CD4-positive, alpha-beta T cell (primary cell): ENCODE data around the gene PNPLA3. TPM values are rescaled to one million over a fixed set of nuclear protein-coding genes. Genes with fewer than 3 reads are reported as not detected.

Experiments
- ATAC-seq: fragments of 200-7000 bp; cut with Tn5 transposase; one replicate; pipeline ENCODE4 v1.10.0; 2022; ENCODE audit warnings: mild to moderate bottlenecking; ENCODE audit not compliant: poor library complexity
- CTCF ChIA-PET: fragments of 350-600 bp; sonication (Branson Sonifier 250); formaldehyde crosslinking; loops from one replicate; lab custom pipeline; 2021; ENCODE audit warnings: antibody characterized with exemption, inconsistent platforms; lab: Charles Lee
- POLR2A ChIA-PET: fragments of 350-600 bp; sonication (Branson Sonifier 250); formaldehyde crosslinking; loops from one replicate; lab custom pipeline; 2021; ENCODE audit warnings: antibody characterized with exemption, inconsistent platforms; lab: Charles Lee
- DNase-seq, 14 experiments: peaks; one replicate each; pipeline ENCODE4 v3.0.0-alpha.2; 2013 to 2020; ENCODE audit warnings: mixed read lengths in 2 of 14
- H3K27ac ChIP-seq, 2 donors: one replicate each; pipeline versions ENCODE4 v1.5.1 to v1.7.0; 2013; ENCODE audit warnings: low read length in 2 of 2, low read depth in 1 of 2, mild to moderate bottlenecking in 1 of 2
- H3K27me3 ChIP-seq, 2 experiments: 1 replicate in 1 of 2; 2 replicates in 1 of 2; pipeline versions ENCODE4 v1.6.1 to v1.7.0; 2013; ENCODE audit warnings: low read length in 2 of 2, control low read depth in 1 of 2, mild to moderate bottlenecking in 1 of 2, moderate library complexity in 1 of 2; ENCODE audit not compliant: insufficient read depth in 2 of 2, control insufficient read depth in 1 of 2
- H3K36me3 ChIP-seq: one replicate; pipeline ENCODE4 v1.6.1; 2013; ENCODE audit warnings: low read length, control low read depth; ENCODE audit not compliant: insufficient read depth
- H3K4me1 ChIP-seq: one replicate; pipeline ENCODE4 v1.6.1; 2013; ENCODE audit warnings: low read length, control low read depth; ENCODE audit not compliant: insufficient read depth
- H3K4me3 ChIP-seq: one replicate; pipeline ENCODE4 v1.5.1; 2013; ENCODE audit warnings: mild to moderate bottlenecking, low read length, moderate library complexity
- H3K9me3 ChIP-seq, 2 experiments: 1 replicate in 1 of 2; 2 replicates in 1 of 2; pipeline versions ENCODE4 v1.6.1 to v1.7.0; 2013; ENCODE audit warnings: low read length in 2 of 2, mild to moderate bottlenecking in 2 of 2, control low read depth in 1 of 2, moderate library complexity in 1 of 2; ENCODE audit not compliant: control insufficient read depth in 1 of 2, insufficient read depth in 1 of 2
- H3K27ac Mint-ChIP-seq: one replicate; pipeline ENCODE4 v1.8.0; 2020; ENCODE audit warnings: mixed read lengths
- H3K27me3 Mint-ChIP-seq: one replicate; pipeline ENCODE4 v1.8.0; 2021; ENCODE audit warnings: mixed read lengths
- H3K36me3 Mint-ChIP-seq: one replicate; pipeline ENCODE4 v1.8.0; 2021; ENCODE audit warnings: low read depth, mixed read lengths
- H3K4me1 Mint-ChIP-seq: one replicate; pipeline ENCODE4 v1.8.0; 2021; ENCODE audit warnings: low read depth, mixed read lengths
- H3K4me3 Mint-ChIP-seq: one replicate; pipeline ENCODE4 v1.8.0; 2020; ENCODE audit warnings: mild to moderate bottlenecking, mixed read lengths
- H3K9me3 Mint-ChIP-seq: one replicate; pipeline ENCODE4 v1.8.0; 2020; ENCODE audit warnings: mixed read lengths
- intact Hi-C, 2 experiments: fragments of 100-400 bp; cut with DNase I in 1 of 2; cut with micrococcal nuclease in 1 of 2; formaldehyde crosslinking; loops; one replicate each; pipeline versions ENCODE4 v1.15.1 to v1.9.0; 2023 to 2025; cut with DNase I, micrococcal nuclease
- total RNA-seq, 174 experiments: library from RNA in 2 of 174; stranded (reverse) in 2 of 174; gene quantifications; one replicate each; pipeline ENCODE4 v1.2.3 and lab custom pipeline; 2021 to 2026
- TF ChIP-seq, protein P1 (sequence below): fragments of 200-600 bp; IDR thresholded peaks from one replicate; pipeline ENCODE4 v1.8.0; 2022; ENCODE audit warnings: antibody characterized with exemption, mild to moderate bottlenecking

PNPLA3 gene
- total RNA-seq, 2 experiments from 2014 or later, result not detected

DNA sequence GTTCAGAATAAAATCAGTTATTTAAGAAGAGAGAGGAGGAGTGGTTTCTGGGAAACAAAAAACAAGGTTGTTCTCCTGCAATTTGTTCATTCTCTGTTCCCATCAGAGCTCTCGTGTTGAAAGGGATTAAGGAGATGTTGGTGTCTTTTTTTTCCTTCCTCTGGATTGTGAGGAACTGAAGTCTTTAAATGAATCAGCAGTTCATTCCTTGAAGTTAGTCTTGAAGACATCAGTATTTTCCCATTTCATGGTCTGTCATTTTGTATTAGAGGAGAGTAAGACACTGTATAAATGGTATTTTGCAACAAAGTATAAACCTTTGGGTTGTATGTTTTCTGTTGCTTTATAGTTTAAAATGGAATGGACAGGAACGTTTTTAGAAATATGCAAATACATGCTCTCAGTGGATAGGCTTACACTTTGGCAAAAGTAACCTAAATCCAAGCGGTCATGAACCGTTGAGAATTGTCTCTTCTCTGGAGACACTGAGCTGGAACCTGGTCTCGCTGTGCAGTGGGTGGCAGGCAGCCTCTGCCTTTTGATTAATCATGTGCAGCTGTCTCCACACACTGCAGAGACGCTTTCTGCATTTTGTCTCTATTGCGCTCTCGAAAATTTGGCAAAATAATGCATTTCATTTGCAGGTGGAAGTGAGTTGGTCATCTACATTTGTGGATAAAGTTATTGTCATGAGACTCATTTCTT is 64.7 kb downstream of the PNPLA3 start:
- peaks cover 5% of the 10 kb centered on the region for H3K4me1 ChIP-seq
- peaks cover 4% of the 10 kb centered on the region for H3K4me1 Mint-ChIP-seq
- H3K27ac ChIP-seq, result no peak overlapping the region
- H3K27me3 Mint-ChIP-seq, result no peaks in the 10 kb centered on the region
- no peaks in the 10 kb centered on the region for H3K9me3 ChIP-seq
- no peaks in the 10 kb centered on the region for H3K27me3 ChIP-seq
- TF ChIP-seq, protein P1, sequence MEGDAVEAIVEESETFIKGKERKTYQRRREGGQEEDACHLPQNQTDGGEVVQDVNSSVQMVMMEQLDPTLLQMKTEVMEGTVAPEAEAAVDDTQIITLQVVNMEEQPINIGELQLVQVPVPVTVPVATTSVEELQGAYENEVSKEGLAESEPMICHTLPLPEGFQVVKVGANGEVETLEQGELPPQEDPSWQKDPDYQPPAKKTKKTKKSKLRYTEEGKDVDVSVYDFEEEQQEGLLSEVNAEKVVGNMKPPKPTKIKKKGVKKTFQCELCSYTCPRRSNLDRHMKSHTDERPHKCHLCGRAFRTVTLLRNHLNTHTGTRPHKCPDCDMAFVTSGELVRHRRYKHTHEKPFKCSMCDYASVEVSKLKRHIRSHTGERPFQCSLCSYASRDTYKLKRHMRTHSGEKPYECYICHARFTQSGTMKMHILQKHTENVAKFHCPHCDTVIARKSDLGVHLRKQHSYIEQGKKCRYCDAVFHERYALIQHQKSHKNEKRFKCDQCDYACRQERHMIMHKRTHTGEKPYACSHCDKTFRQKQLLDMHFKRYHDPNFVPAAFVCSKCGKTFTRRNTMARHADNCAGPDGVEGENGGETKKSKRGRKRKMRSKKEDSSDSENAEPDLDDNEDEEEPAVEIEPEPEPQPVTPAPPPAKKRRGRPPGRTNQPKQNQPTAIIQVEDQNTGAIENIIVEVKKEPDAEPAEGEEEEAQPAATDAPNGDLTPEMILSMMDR, result no peak
- ATAC-seq (no peak), DNase-seq (no peak)
- peaks cover 96% of the 10 kb centered on the region for H3K36me3 Mint-ChIP-seq
- H3K27ac Mint-ChIP-seq, result no peak overlapping the region
- H3K4me3 ChIP-seq, result no peak overlapping the region
- intact Hi-C loops, result no loop called here
- H3K36me3 ChIP-seq, result peaks cover 76% of the 10 kb centered on the region
- ChIA-PET CTCF (interaction anchor here (1.6 kb wide), 1 partner anchor 580 kb away, joined by 3 read pairs; no protein-coding TSS in a partner anchor), POLR2A (interaction anchor here (1.1 kb wide), 1 partner anchor 33 kb away, joined by 3 read pairs; the partner anchor contains the start of gene SAMM50)
- H3K4me3 Mint-ChIP-seq, result no peak overlapping the region
- no peaks in the 10 kb centered on the region for H3K9me3 Mint-ChIP-seq

DNA sequence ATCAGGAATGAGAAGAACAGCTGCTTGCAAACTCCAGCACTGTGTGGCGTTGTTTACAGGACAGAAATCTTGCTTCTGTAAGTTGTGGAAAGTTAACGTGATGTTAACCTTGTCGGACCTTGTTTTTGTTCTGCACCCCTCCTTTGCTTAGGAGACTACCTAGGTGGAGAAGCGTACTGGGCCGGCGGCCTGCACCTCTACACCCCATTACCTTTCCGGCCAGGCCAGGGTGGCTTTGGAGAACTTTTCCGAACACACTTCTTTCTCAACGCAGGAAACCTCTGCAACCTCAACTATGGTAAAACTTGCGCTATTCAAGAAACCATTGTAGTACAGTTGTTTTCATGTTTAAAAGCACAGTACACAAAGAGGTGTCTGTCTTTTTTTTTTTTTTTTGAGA is 65.4 kb downstream of the PNPLA3 start:
- POLR2A ChIA-PET, result no interaction called here
- Histone ChIP-seq H3K4me3 (no peak overlapping the region), H3K36me3 (peaks cover 75% of the 10 kb centered on the region), H3K27ac (no peak overlapping the region), H3K27me3 (no peaks in the 10 kb centered on the region), H3K4me1 (peaks cover 8% of the 10 kb centered on the region), H3K9me3 (no peaks in the 10 kb centered on the region)
- Mint-ChIP-seq H3K27me3 (no peaks in the 10 kb centered on the region), H3K9me3 (no peaks in the 10 kb centered on the region), H3K27ac (no peak overlapping the region), H3K4me3 (no peak overlapping the region), H3K36me3 (peaks cover 95% of the 10 kb centered on the region), H3K4me1 (peaks cover 10% of the 10 kb centered on the region)
- ATAC-seq (no peak), DNase-seq (no peak)
- TF ChIP-seq, protein P1, result no peak
- intact Hi-C loops, result no loop called here
- CTCF ChIA-PET, result interaction anchor here (1.6 kb wide), 1 partner anchor 579 kb away, joined by 3 read pairs; no protein-coding TSS in a partner anchor

DNA sequence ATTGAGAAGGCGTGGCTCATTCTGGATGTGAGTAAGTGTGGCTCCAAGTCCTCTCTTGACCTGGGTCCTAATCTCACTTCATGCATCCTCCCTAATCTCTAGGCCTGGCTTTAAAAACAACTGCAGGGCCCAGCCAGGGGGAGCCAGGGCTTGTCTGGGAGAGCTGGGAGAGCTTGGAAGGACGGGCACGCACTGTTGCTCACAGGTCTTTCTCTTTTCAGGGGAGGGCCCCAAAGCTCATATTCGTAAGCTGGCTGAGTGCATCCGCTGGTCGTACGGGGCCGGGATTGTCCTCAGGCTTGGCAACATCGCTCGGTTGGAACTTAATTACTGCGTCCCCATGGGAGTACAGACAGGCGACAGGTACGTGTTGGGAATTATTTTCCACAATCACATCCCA is 66.4 kb downstream of the PNPLA3 start:
- H3K4me1 ChIP-seq, result peaks cover 10% of the 10 kb centered on the region
- no peak overlapping the region for H3K27ac ChIP-seq
- Mint-ChIP-seq H3K36me3 (peaks cover 94% of the 10 kb centered on the region), H3K4me1 (peaks cover 19% of the 10 kb centered on the region), H3K9me3 (no peaks in the 10 kb centered on the region), H3K27me3 (no peaks in the 10 kb centered on the region), H3K27ac (no peak overlapping the region), H3K4me3 (no peak overlapping the region)
- H3K9me3 ChIP-seq, result no peaks in the 10 kb centered on the region
- TF ChIP-seq, protein P1, result no peak
- ATAC-seq (no peak), DNase-seq (no peak)
- CTCF ChIA-PET, result interaction anchor here (1.0 kb wide), 2 partner anchors 44 to 96 kb away, joined by 3 to 4 read pairs; no protein-coding TSS in a partner anchor
- intact Hi-C loops, result loop anchor here in 1 of 2 experiments (10.0 kb wide), 2 partner anchors 195 to 515 kb away; partner anchors contain the start of gene PARVG
- H3K27me3 ChIP-seq, result no peaks in the 10 kb centered on the region
- POLR2A ChIA-PET, result no interaction called here
- no peak overlapping the region for H3K4me3 ChIP-seq
- H3K36me3 ChIP-seq, result peaks cover 77% of the 10 kb centered on the region
